ENCODE results near the gene GLI1. TPM values are rescaled to one million over a fixed set of nuclear protein-coding genes. Genes with fewer than 3 reads are reported as not detected.
A peak's percentile ranks its signal among the peaks of the same experiment; 100 is the strongest.

GLI1 gene
- polyA plus RNA-seq, 1 donor from 2014 or later: 4.2 TPM

DNA sequence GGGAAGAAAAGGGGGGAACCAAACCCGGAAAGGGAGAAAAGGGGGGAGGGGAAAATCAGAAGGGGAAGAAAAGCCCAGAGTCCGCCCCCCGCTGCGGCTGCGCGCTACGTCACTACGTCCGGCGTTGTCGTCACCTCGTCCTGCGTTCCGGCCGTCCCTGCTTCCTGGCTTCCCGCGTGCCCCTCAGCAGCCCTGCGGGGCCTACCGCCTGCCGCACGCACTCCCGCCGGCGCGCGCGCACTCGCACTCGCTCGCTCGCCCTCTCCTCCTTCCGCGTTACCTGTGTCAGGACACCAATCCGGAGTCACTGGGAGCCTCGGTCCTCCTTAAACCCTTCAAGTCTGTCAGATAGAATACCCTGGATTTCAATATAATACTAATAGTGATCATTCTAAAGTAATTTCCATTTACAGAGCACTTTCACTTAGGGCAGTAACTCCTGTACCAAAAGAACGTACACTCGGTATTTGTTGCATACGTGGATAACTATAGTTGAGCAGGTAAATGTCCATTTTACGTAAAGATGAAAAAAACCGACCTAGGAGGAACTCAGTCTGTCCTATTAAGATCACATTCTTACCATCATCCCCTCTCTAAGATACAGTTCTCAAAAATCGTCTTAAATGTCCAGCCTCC, 28.5 kb upstream of the GLI1 start, which contains the start of gene R3HDM2:
Gene R3HDM2 (minus strand): TSS at position 113 of the 636 bp plus-strand sequence. CDS start 120,615 bp downstream, outside the sequence.
- peak within 1 kb of the TSS; percentile 91 for H3K4me2 ChIP-seq (ENCODE audit: low read length)
- no peaks in the 10 kb centered on the region for H3F3A ChIP-seq (ENCODE audit: insufficient read depth, low read length, poor library complexity, severe bottlenecking)
- H3K9me3 ChIP-seq (ENCODE audit: low read length): no peaks in the 10 kb centered on the region
- peak within 1 kb of the TSS; percentile 68 for H3K4me3 ChIP-seq (ENCODE audit: low read length)
- H3K27me3 ChIP-seq (ENCODE audit: insufficient read depth, low read depth, low read length): no peaks in the 10 kb centered on the region
- H4K20me1 ChIP-seq (ENCODE audit: insufficient read depth): no peaks in the 10 kb centered on the region
- TF ChIP-seq TAF1 (IDR thresholded peaks at IDR 0.05; ENCODE audit: low read depth) (peak; percentile 65), EZH2 (IDR thresholded peaks at IDR 0.05; ENCODE audit: borderline replicate concordance, insufficient read depth, low read length, poor library complexity, severe bottlenecking) (no peak), EP300 (conservative IDR thresholded peaks at IDR 0.05; ENCODE audit: poor library complexity, severe bottlenecking) (peak; percentile 74), POLR2AphosphoS5 (IDR thresholded peaks at IDR 0.05) (peak; percentile 83), MXI1 (conservative IDR thresholded peaks at IDR 0.05; ENCODE audit: poor library complexity, severe bottlenecking) (peak; percentile 67), SMC3 (conservative IDR thresholded peaks at IDR 0.05; ENCODE audit: poor library complexity) (no peak), RAD21 (conservative IDR thresholded peaks at IDR 0.05) (peak; percentile 17)
- TF ChIP-seq, protein P1, sequence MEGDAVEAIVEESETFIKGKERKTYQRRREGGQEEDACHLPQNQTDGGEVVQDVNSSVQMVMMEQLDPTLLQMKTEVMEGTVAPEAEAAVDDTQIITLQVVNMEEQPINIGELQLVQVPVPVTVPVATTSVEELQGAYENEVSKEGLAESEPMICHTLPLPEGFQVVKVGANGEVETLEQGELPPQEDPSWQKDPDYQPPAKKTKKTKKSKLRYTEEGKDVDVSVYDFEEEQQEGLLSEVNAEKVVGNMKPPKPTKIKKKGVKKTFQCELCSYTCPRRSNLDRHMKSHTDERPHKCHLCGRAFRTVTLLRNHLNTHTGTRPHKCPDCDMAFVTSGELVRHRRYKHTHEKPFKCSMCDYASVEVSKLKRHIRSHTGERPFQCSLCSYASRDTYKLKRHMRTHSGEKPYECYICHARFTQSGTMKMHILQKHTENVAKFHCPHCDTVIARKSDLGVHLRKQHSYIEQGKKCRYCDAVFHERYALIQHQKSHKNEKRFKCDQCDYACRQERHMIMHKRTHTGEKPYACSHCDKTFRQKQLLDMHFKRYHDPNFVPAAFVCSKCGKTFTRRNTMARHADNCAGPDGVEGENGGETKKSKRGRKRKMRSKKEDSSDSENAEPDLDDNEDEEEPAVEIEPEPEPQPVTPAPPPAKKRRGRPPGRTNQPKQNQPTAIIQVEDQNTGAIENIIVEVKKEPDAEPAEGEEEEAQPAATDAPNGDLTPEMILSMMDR (IDR thresholded peaks at IDR 0.05; ENCODE audit: poor library complexity, severe bottlenecking): no peak
- TF ChIP-seq, protein P2, sequence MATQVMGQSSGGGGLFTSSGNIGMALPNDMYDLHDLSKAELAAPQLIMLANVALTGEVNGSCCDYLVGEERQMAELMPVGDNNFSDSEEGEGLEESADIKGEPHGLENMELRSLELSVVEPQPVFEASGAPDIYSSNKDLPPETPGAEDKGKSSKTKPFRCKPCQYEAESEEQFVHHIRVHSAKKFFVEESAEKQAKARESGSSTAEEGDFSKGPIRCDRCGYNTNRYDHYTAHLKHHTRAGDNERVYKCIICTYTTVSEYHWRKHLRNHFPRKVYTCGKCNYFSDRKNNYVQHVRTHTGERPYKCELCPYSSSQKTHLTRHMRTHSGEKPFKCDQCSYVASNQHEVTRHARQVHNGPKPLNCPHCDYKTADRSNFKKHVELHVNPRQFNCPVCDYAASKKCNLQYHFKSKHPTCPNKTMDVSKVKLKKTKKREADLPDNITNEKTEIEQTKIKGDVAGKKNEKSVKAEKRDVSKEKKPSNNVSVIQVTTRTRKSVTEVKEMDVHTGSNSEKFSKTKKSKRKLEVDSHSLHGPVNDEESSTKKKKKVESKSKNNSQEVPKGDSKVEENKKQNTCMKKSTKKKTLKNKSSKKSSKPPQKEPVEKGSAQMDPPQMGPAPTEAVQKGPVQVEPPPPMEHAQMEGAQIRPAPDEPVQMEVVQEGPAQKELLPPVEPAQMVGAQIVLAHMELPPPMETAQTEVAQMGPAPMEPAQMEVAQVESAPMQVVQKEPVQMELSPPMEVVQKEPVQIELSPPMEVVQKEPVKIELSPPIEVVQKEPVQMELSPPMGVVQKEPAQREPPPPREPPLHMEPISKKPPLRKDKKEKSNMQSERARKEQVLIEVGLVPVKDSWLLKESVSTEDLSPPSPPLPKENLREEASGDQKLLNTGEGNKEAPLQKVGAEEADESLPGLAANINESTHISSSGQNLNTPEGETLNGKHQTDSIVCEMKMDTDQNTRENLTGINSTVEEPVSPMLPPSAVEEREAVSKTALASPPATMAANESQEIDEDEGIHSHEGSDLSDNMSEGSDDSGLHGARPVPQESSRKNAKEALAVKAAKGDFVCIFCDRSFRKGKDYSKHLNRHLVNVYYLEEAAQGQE (IDR thresholded peaks at IDR 0.05; ENCODE audit: borderline replicate concordance): peak; percentile 32
- H3K9me2 ChIP-seq (ENCODE audit: insufficient read depth, low read length): no peaks in the 10 kb centered on the region
- peak within 1 kb of the TSS; percentile 77 for H3K9ac ChIP-seq (ENCODE audit: low read length)
- peak within 1 kb of the TSS; percentile 72 for H3K27ac ChIP-seq (ENCODE audit: low read length)
- H3K36me3 ChIP-seq (ENCODE audit: insufficient read depth, low read length): no peaks in the 10 kb centered on the region
- peak within 1 kb of the TSS; percentile 77 for H2AFZ ChIP-seq (ENCODE audit: low read depth, low read length)
- peaks cover 14% of the 10 kb centered on the region for H3K79me2 ChIP-seq (replicated peaks; ENCODE audit: insufficient read depth, low read length)

DNA sequence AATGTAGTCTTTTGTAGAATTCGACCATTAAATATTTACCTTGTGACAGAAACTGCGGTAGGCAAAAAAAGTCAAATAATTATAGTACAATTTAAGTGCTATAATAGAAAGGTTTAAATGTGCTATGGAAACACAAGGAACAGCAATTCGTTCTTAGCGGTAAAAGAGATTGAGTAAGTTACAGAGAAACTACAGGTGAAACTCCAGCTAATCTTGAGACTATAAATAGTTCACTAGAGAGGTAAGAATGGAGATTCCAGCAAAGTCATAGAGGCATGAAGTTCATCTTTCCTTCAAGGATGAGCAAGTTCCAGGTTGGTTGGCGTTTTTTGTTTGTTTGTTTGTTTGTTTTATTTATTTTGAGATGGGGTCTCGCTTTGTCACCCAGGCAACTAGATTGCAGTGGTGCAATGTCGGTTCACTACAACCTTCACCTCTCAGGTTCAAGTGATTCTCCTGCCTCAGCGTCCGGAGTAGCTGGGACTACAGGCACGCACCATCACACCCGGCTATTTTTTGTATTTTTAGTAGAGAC, 27.9 kb upstream of the GLI1 start:
- TF ChIP-seq SMC3 (conservative IDR thresholded peaks at IDR 0.05; ENCODE audit: poor library complexity): no peak
- TF ChIP-seq, protein P2 (IDR thresholded peaks at IDR 0.05; ENCODE audit: borderline replicate concordance): no peak
- no peak for TF ChIP-seq EP300 (conservative IDR thresholded peaks at IDR 0.05; ENCODE audit: poor library complexity, severe bottlenecking)
- no peak for TF ChIP-seq RAD21 (conservative IDR thresholded peaks at IDR 0.05)
- no peak for TF ChIP-seq POLR2AphosphoS5 (IDR thresholded peaks at IDR 0.05)
- no peak for TF ChIP-seq MXI1 (conservative IDR thresholded peaks at IDR 0.05; ENCODE audit: poor library complexity, severe bottlenecking)
- Histone ChIP-seq H3K4me2 (ENCODE audit: low read length) (peak overlapping the region; percentile 91), H3K36me3 (ENCODE audit: insufficient read depth, low read length) (no peaks in the 10 kb centered on the region), H3K9me3 (ENCODE audit: low read length) (no peaks in the 10 kb centered on the region), H3K9me2 (ENCODE audit: insufficient read depth, low read length) (no peaks in the 10 kb centered on the region), H3K27me3 (ENCODE audit: insufficient read depth, low read depth, low read length) (no peaks in the 10 kb centered on the region), H3F3A (ENCODE audit: insufficient read depth, low read length, poor library complexity, severe bottlenecking) (no peaks in the 10 kb centered on the region), H3K9ac (ENCODE audit: low read length) (peak overlapping the region; percentile 77), H2AFZ (ENCODE audit: low read depth, low read length) (peak overlapping the region; percentile 77), H3K4me3 (ENCODE audit: low read length) (peak overlapping the region; percentile 68), H3K79me2 (replicated peaks; ENCODE audit: insufficient read depth, low read length) (peaks cover 14% of the 10 kb centered on the region), H3K27ac (ENCODE audit: low read length) (peak overlapping the region; percentile 72), H4K20me1 (ENCODE audit: insufficient read depth) (no peaks in the 10 kb centered on the region)

Data from neural cell (in vitro differentiated cells).